Astrocyte (in vitro differentiated cells and primary cell): ENCODE measurements around the gene JUP. TPM values are rescaled to one million over a fixed set of nuclear protein-coding genes. Genes with fewer than 3 reads are reported as not detected.

Source experiments
- DNase-seq: peaks from one replicate; pipeline ENCODE4 v3.0.0-alpha.2; 2010; ENCODE audit warnings: low read depth
- FAIRE-seq: peaks from 2 replicates; lab custom pipeline; 2011; peaks lifted over from hg19 to GRCh38; lab: Jason Lieb, UNC
- H2AFZ ChIP-seq: 2 replicates; pipeline ENCODE4 v1.6.0; 2012; ENCODE audit warnings: low read depth, low read length, inconsistent platforms
- H3K27ac ChIP-seq: 2 replicates; pipeline ENCODE4 v1.5.1; 2011; ENCODE audit warnings: low read depth, low read length, inconsistent platforms
- H3K27me3 ChIP-seq: 2 replicates; pipeline ENCODE4 v1.6.0; 2011; ENCODE audit warnings: low read length, inconsistent platforms; ENCODE audit not compliant: insufficient read depth
- H3K36me3 ChIP-seq: 2 replicates; pipeline ENCODE4 v1.5.1; 2011; ENCODE audit warnings: low read length, inconsistent platforms; ENCODE audit not compliant: insufficient read depth
- H3K4me1 ChIP-seq: 2 replicates; pipeline ENCODE4 v1.5.1; 2011; ENCODE audit warnings: low read length, inconsistent platforms; ENCODE audit not compliant: insufficient read depth
- H3K4me2 ChIP-seq: 2 replicates; pipeline ENCODE4 v1.6.0; 2012; ENCODE audit warnings: low read length, inconsistent platforms
- H3K4me3 ChIP-seq: 2 replicates; pipeline ENCODE4 v1.5.1; 2011; ENCODE audit warnings: low read depth, mild to moderate bottlenecking, low read length, inconsistent platforms; ENCODE audit not compliant: insufficient read depth
- H3K79me2 ChIP-seq: 2 replicates; pipeline ENCODE4 v1.6.0; 2012; ENCODE audit warnings: mild to moderate bottlenecking, low read length, inconsistent platforms; ENCODE audit not compliant: insufficient read depth
- H3K9ac ChIP-seq: 2 replicates; pipeline ENCODE4 v1.6.0; 2012; ENCODE audit warnings: mild to moderate bottlenecking, low read length, inconsistent platforms
- H3K9me3 ChIP-seq: 2 replicates; pipeline ENCODE4 v1.5.1; 2012; ENCODE audit warnings: low read depth, mild to moderate bottlenecking, low read length, inconsistent platforms; ENCODE audit not compliant: insufficient read depth
- H4K20me1 ChIP-seq: 2 replicates; pipeline ENCODE4 v1.6.0; 2012; ENCODE audit warnings: low read length, inconsistent platforms; ENCODE audit not compliant: insufficient read depth
- H3K27ac Mint-ChIP-seq: one replicate; pipeline ENCODE4 v1.8.0; 2021; ENCODE audit warnings: mild to moderate bottlenecking, mixed read lengths; ENCODE audit not compliant: unreplicated experiment
- H3K27me3 Mint-ChIP-seq: one replicate; pipeline ENCODE4 v1.8.0; 2021; ENCODE audit warnings: low read depth, mixed read lengths; ENCODE audit not compliant: unreplicated experiment
- H3K36me3 Mint-ChIP-seq: one replicate; pipeline ENCODE4 v1.8.0; 2021; ENCODE audit warnings: low read depth, mixed read lengths; ENCODE audit not compliant: unreplicated experiment
- H3K4me1 Mint-ChIP-seq: one replicate; pipeline ENCODE4 v1.8.0; 2021; ENCODE audit warnings: low read depth, mixed read lengths; ENCODE audit not compliant: unreplicated experiment
- H3K4me3 Mint-ChIP-seq: one replicate; pipeline ENCODE4 v1.8.0; 2021; ENCODE audit warnings: mild to moderate bottlenecking, moderate library complexity, mixed read lengths; ENCODE audit not compliant: unreplicated experiment
- H3K9me3 Mint-ChIP-seq: one replicate; pipeline ENCODE4 v1.8.0; 2021; ENCODE audit warnings: mild to moderate bottlenecking, mixed read lengths; ENCODE audit not compliant: unreplicated experiment
- CTCF ChIP-seq: IDR thresholded peaks from 2 replicates; pipeline ENCODE4 v1.5.1; 2011; ENCODE audit warnings: low read depth, mild to moderate bottlenecking, inconsistent platforms, low read length, moderate library complexity; ENCODE audit not compliant: insufficient read depth
- EZH2 ChIP-seq: IDR thresholded peaks from 2 replicates; pipeline ENCODE4 v1.6.1; 2012; ENCODE audit warnings: mild to moderate bottlenecking, low read length, inconsistent platforms; ENCODE audit not compliant: insufficient read depth
- total RNA-seq: library from RNA; stranded (reverse); gene quantifications from 2 replicates; pipeline ENCODE4 v1.2.1, GENCODE V29; 2021

The JUP gene
- total RNA-seq, 1 donor from 2014 or later, result 236 TPM

GRCh38 chr17:41734139-41734948, 52.2 kb downstream of the JUP start, which contains the start of gene HAP1:
Gene HAP1, minus strand, starts transcription at chr17:41734643. Its CDS starts 9 bp downstream, at chr17:41734634.
- no peaks in the 10 kb centered on the region for H3K36me3 ChIP-seq

GRCh38 chr17:41733348-41734138, 53.0 kb downstream of the JUP start:
- Mint-ChIP-seq H3K36me3 (no peaks in the 10 kb centered on the region), H3K4me3 (peak overlapping the region; percentile 78), H3K9me3 (no peaks in the 10 kb centered on the region), H3K27ac (no peak overlapping the region), H3K4me1 (peaks cover 2% of the 10 kb centered on the region), H3K27me3 (peaks cover 58% of the 10 kb centered on the region)
- peaks cover 13% of the 10 kb centered on the region for H3K4me1 ChIP-seq
- H3K27ac ChIP-seq, result no peak overlapping the region
- FAIRE-seq, result no peak
- no peak overlapping the region for H3K4me3 ChIP-seq
- H3K9me3 ChIP-seq, result no peaks in the 10 kb centered on the region
- H2AFZ ChIP-seq, result peak overlapping the region; percentile 78
- H3K27me3 ChIP-seq, result peaks cover 56% of the 10 kb centered on the region
- H3K4me2 ChIP-seq, result peak overlapping the region; percentile 87
- TF ChIP-seq CTCF (no peak), EZH2 (peak; percentile 93)
- no peaks in the 10 kb centered on the region for H3K79me2 ChIP-seq
- DNase-seq, result no peak
- H3K36me3 ChIP-seq, result no peaks in the 10 kb centered on the region
- H3K9ac ChIP-seq, result no peak overlapping the region
- H4K20me1 ChIP-seq, result no peaks in the 10 kb centered on the region

More at GRCh38 chr17:41734139-41734948, 52.2 kb downstream of the JUP start, which contains the start of gene HAP1:
- Histone ChIP-seq H3K4me2 (peak within 1 kb of the TSS; percentile 87), H3K4me3 (peak within 1 kb of the TSS; percentile 45), H3K27ac (no peak within 1 kb of the TSS), H2AFZ (peak within 1 kb of the TSS; percentile 78), H4K20me1 (no peaks in the 10 kb centered on the region), H3K27me3 (peaks cover 56% of the 10 kb centered on the region), H3K4me1 (peaks cover 14% of the 10 kb centered on the region), H3K9ac (no peak within 1 kb of the TSS), H3K9me3 (no peaks in the 10 kb centered on the region), H3K79me2 (no peaks in the 10 kb centered on the region)
- Mint-ChIP-seq H3K27ac (no peak within 1 kb of the TSS), H3K9me3 (no peaks in the 10 kb centered on the region), H3K4me3 (peak within 1 kb of the TSS; percentile 81), H3K36me3 (no peaks in the 10 kb centered on the region), H3K4me1 (peaks cover 2% of the 10 kb centered on the region), H3K27me3 (peaks cover 57% of the 10 kb centered on the region)
- TF ChIP-seq CTCF, result no peak
- peak; percentile 91 for TF ChIP-seq EZH2
- FAIRE-seq, result no peak
- no peak for DNase-seq
